T-helper 9 cell (primary cell): Measurements from ENCODE around the gene GABPB2.
"Not testable (repeated sequence)": the region's sequence is repeated elsewhere in the genome, so short reads cannot be mapped to it uniquely, and the experiment has no call there.

Experiments
- DNase-seq: peaks from one replicate; pipeline ENCODE4 v3.0.0-alpha.2; 2020

Gene GABPB2

GRCh38 chr1:151060007-151060656 lies 10.4 kb upstream of the GABPB2 start, which contains the start of gene MLLT11:
Gene MLLT11, plus strand, starts transcription at chr1:151060397. Its CDS starts 6,828 bp downstream, at chr1:151067225.
- no peak for DNase-seq

DNA sequence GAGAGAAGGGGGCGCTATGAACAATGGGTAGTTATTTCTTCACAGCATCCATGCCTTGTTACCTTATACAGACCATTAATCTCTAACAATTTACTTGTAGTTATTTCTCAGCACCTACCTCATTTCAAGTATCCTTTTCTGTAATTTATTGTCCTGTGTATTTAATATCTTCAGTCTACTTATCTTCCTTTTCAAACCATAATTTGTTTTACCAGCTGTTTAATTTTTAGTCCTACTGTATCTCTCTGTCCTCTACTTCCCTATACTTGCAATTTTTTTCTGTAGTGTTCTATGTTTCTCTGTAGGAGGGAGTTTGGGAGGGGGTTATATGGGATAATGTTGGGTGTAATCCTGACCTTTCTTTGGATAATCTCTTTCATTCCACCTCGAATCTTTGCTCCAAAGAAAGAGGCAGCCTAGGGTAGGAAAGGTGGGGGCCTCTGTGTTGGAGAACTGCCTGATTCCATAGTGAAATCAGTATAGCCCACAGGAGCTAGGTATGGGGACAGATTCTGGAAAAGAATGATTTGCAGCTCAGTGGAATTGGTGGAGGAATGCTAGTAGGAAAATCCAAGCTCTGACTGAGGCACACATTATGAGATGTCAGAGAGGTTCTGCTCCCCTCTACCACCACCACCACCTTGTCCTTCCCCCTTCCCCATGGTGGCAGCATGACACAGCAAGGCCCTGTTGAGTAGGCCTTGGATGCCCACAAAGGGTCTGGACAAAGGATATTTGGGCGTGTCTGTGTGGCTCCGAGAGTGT lies 9.7 kb upstream of the GABPB2 start:
- no peak for DNase-seq

DNA sequence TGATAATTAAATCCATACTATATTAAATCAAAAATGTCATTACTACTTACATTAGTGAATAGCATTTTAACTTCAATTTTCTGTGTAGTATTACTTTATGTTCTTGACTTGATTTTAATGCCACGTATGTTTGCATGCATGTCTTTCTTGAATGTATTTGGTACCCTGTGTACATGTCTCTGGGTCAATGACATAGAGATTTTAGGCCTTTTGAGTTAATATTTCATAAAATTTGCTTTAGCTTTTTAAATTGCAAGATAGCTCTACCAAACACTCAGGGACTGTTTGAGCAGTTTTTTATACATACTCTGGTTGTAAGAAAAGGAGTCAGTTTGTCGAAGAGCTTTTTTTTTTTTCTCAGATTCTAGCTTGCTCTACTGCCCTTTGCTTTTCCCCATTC lies 8.9 kb upstream of the GABPB2 start:
- no peak for DNase-seq

- DNase-seq = no peak
Measured at GRCh38 chr1:151062741-151063371, 7.7 kb upstream of the GABPB2 start.

GRCh38 chr1:151065089-151065645 lies 5.4 kb upstream of the GABPB2 start:
- DNase-seq = no peak

DNA sequence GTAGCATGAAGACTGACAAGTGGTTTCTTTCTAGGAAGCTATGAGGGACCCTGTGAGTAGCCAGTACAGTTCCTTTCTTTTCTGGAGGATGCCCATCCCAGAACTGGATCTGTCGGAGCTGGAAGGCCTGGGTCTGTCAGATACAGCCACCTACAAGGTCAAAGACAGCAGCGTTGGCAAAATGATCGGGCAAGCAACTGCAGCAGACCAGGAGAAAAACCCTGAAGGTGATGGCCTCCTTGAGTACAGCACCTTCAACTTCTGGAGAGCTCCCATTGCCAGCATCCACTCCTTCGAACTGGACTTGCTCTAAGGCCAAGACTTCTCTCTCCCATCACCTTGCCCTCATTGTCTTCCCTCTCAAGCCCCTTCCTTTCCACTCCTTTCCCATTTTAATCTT lies 3.4 kb upstream of the GABPB2 start:
- DNase-seq = no peak

DNA sequence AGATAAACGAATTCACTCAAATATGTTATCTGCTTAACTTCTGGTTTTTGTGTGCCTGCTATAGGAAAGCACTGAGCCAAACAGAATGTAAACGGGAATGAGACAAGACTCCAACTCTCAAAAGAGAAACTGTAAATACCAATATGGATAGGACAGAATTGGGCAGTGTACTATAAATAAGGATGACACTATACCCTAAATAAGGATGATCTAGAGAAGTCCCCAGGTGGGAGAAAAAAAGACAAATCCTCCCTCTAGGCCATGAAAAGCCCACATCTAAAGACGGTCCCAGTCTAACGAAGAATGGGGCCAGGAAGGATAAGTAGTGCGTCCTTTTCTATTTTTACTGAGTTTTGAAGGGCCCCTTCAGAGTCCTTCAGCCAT lies 1.5 kb upstream of the GABPB2 start:
- DNase-seq = no peak

DNA sequence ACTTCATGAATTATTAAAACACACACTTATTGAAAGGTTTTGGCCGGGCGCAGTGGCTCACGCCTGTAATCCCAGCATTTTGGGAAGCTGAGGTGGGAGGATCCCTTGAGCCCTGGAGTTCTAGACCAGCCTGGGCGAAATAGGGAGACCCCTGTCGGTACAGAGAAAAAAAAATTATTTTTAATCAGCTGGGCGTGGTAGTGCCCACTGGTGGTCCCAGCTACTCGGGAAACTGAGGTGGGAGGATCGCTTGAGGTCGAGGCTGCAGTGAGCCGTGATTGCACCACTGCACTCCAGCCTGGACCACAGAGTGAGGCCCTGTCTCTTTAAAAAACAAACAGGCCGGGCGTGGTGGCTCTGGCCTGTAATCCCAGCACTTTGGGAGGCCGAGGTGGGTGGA lies 1.7 kb downstream of the GABPB2 start:
- DNase-seq = no peak

DNA sequence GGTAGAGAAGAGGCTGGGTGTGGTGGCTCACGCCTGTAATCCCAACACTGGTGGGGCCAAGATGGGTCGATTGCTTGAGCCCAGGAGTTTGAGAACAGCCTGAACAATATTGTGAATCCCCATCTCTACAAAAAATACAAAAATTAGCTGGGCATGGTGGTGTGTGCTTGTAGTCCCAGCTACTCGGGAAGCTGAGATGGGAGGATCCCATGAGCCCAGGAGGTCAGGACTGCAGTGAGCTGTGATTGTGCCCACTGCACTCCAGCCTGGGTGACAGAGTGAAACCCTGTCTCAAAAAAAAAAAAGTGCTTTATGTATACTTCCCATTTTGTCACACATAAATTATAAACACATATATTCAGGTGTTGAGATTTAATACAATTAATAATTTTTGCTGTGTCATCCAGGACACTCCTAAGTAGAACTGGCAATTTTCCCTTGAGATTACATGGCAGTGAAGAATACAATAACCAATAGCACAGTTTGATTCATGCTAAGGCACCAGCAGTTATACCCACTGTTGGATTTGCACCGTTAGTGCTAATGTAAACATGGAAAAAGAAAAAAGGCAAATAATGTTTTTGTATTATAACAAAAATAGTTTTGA lies 15.5 kb downstream of the GABPB2 start:
- no peak for DNase-seq

DNA sequence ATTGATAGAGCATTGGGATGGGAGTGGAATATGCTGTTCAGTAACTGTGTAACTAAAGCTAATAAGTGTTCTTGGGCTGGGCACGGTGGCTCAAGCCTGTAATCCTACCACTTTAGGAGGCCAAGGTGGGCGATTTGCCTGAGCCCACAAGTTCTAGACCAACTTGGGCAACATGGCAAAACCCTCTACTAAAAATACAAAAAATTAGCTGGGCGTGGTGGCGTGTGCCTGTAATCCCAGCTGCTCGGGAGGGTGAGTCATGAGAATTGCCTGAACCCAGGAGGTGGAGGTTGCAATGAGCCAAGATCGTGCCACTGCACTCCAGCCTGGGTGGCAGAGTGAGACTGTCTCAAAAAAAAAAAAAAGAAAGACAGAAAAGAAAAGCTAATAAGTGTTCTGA lies 26.9 kb downstream of the GABPB2 start:
- not testable (repeated sequence) for DNase-seq

DNA sequence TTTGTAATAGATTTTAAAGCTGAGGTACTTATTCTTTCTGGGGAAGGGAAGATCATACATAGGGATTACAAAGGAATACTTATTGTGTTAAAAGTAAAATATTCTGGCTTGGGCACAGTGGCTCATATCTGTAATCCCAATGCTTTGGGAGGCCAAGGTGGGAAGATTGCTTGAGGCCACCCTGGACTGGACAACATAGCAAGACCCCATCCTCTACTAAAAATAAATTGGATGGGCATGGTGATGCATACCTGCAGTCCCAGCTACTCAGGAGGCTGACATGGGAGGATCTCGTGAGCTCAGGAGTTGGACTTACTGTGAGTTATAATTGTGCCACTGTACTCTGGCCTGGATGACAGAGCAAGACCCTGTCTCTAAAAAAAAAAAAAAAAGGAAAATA lies 27.6 kb downstream of the GABPB2 start:
- DNase-seq = no peak

DNA sequence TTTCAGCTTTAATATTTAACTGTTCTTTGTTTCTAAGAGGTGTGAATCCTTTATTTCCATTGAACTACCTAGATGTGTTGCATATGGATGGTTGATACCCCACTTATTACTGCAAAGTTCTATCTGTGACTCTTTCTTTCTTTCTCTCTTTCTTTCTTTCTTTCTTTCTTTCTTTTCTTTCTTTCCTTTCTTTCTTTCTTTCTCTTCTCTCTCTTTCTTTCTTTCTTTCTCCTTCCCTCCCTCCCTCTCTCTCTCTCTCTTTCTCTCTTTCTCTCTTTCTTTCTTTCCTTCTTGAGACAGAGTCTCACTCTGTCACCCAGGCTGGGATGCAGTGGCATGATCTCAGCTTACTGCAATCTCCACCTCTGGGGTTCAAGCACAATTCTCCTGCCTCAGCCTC lies 34.1 kb downstream of the GABPB2 start:
- no peak for DNase-seq

DNA sequence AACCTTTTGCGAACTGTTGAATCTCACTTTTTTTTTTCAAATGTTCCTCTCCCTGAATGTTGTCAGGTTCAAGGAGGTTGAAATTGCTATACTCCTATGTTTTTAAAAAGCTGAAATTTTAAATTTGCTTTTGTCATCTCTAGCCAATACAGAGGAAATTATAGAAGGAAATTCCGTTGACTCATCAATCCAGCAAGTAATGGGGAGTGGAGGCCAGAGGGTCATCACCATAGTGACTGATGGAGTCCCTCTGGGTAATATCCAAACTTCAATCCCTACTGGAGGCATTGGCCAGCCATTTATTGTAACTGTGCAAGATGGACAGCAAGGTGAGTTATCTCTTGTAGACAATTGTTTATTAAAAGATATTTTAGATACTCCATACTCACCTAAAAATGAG lies 36.3 kb downstream of the GABPB2 start:
- DNase-seq = no peak

DNA sequence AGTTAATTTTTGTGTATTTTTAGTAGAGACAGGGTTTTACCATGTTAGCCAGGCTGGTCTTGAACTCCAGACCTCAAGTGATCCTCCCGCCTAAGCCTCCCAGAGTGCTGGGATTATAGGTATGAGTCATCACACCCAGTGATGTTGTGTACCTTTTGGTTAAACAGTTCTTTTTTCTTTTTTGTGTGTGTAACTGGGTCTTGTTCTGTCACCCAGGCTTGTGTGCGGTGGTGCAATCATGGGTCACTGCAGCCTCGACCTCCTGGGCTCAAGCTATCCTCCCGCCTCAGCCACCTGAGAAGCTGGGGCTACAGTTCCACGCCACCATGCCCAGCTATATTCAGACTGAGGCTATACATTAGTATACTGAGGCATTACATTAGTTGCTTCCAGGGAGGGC lies 37.8 kb downstream of the GABPB2 start:
- DNase-seq = no peak

- no peak for DNase-seq
Measured at GRCh38 chr1:151113877-151114276, 43.3 kb downstream of the GABPB2 start.

DNA sequence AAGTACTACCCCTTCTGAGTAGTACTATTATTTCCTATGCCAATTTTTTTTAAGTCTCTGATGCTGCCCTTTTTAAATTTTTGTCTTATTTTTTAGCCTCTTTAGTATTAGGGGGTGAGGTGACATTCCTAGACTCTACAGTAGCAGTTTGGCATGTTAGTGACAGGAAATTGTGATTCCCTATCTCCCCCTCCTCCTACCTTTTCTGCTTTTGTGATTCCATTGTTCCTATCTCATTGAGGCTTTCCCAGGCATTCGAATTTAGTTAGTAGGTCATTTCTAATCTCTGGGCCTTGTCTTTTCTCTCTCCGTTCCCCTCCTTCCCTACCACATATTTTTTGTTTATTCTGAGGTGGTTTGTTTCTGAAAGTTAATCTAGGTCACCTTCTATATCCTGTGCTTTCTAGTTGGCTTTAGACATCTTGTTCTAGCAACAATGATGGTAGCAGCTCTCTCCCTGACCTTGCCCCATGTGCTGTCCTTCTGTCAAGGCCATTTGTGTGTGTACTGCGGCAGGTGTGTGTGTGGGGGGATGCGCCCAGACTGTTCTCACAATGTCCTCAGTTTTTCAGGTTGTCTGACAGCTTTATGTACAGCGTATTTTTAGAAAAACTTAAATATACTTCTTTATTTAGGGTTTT lies 54.3 kb downstream of the GABPB2 start:
- no peak for DNase-seq

- DNase-seq = no peak
Measured at GRCh38 chr1:151128800-151129199, 58.2 kb downstream of the GABPB2 start.

DNA sequence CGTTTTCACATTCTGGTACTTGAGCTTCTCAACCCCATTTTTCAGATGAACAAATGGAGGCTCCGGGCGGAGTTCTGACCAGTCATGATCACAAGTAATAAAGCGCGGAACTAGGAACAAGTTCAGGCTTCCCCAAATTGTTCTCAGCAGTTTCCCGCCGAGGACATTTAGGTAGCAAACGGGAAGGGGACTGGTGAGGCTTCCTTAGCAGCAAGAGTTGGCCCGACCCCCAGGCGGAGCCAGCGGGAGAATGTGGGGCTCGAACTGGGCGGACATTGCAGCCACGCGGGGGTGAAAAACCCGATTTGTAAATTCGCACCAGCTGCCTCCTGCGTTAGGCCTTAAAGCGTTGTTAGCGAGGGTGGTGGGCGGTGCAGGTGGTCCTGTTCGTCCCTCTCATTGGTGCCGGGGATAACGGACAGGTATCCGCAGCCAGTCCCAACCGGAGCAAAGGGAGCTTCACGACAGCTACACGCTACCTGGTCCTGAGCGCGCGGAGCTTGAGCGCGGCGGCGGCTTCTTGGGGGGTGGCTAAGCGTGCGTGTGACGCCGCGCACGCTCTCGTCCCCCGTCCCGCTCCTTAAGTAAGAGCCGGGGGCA lies 60.5 kb downstream of the GABPB2 start:
- DNase-seq = peak; percentile 32

- DNase-seq = no peak
Measured at GRCh38 chr1:151131701-151132334, 61.3 kb downstream of the GABPB2 start.

GRCh38 chr1:151132335-151133017 lies 61.9 kb downstream of the GABPB2 start:
- DNase-seq = no peak
